ENCODE data around the gene C1GALT1. TPM values are rescaled to one million over a fixed set of nuclear protein-coding genes. Genes with fewer than 3 reads are reported as not detected.

Gene C1GALT1
- polyA plus RNA-seq, 1 donor (not counting 4 experiments of a cell fraction or from before 2014, with no cell fraction given) = 44.3 TPM

GRCh38 chr7:7292085-7292484 is 109.7 kb downstream of the C1GALT1 start:
- H3K4me2 ChIP-seq (ENCODE audit: control insufficient read depth, extremely low read depth, insufficient read depth, low read depth, low read length) = no peak overlapping the region
- H3K9me3 ChIP-seq (ENCODE audit: control insufficient read depth, low read depth, low read length) = no peaks in the 10 kb centered on the region
- H3K27me3 ChIP-seq (ENCODE audit: control insufficient read depth, extremely low read depth, insufficient read depth, low read length) = no peaks in the 10 kb centered on the region
- no peak for TF ChIP-seq EZH2 (IDR thresholded peaks at IDR 0.05; ENCODE audit: low read length)
- no peak for TF ChIP-seq CTCF (optimal IDR thresholded peaks at IDR 0.05 in 1 of 3, IDR thresholded peaks at IDR 0.05 in 1 of 3, conservative IDR thresholded peaks at IDR 0.05 in 1 of 3; ENCODE audit: extremely low read depth in 1 of 3, insufficient read depth in 2 of 3, low read length in 3 of 3)
- no peaks in the 10 kb centered on the region for H3K9me1 ChIP-seq (ENCODE audit: control insufficient read depth, extremely low read depth, insufficient read depth, low read length)
- dilution Hi-C loops (cut with MboI; ENCODE audit: extremely low pct_ligation_motif_present, low sequenced_read_pairs) = no loop called here
- DNase-seq (ENCODE audit: low read depth, low spot score) = no peak
- no peak overlapping the region for H3K9ac ChIP-seq (ENCODE audit: control insufficient read depth, extremely low read depth, insufficient read depth, low read length)
- FAIRE-seq = no peak
- no peak overlapping the region for H2AFZ ChIP-seq (ENCODE audit: control insufficient read depth, low read length)
- no peaks in the 10 kb centered on the region for H3K36me3 ChIP-seq (ENCODE audit: control insufficient read depth in 2 of 2, extremely low read depth in 1 of 2, insufficient read depth in 2 of 2, low read length in 2 of 2)
- H3K4me1 ChIP-seq (ENCODE audit: control insufficient read depth, extremely low read depth, insufficient read depth, low read length) = no peaks in the 10 kb centered on the region
- H3K27ac ChIP-seq (ENCODE audit: control insufficient read depth, insufficient read depth, low read length) = no peak overlapping the region
- H4K20me1 ChIP-seq (ENCODE audit: control insufficient read depth, extremely low read depth, insufficient read depth, low read length) = no peaks in the 10 kb centered on the region
- H3K79me2 ChIP-seq (ENCODE audit: control insufficient read depth, insufficient read depth, low read length) = no peaks in the 10 kb centered on the region
- H3K4me3 ChIP-seq (ENCODE audit: control insufficient read depth in 2 of 3, extremely low read depth in 1 of 3, insufficient read depth in 2 of 3, low read depth in 1 of 3, low read length in 3 of 3) = no peak overlapping the region

GRCh38 chr7:7292608-7293007 is 110.3 kb downstream of the C1GALT1 start:
- H3K9me3 ChIP-seq (ENCODE audit: control insufficient read depth, low read depth, low read length) = no peaks in the 10 kb centered on the region
- no peaks in the 10 kb centered on the region for H4K20me1 ChIP-seq (ENCODE audit: control insufficient read depth, extremely low read depth, insufficient read depth, low read length)
- no peak overlapping the region for H3K4me2 ChIP-seq (ENCODE audit: control insufficient read depth, extremely low read depth, insufficient read depth, low read depth, low read length)
- no peaks in the 10 kb centered on the region for H3K36me3 ChIP-seq (ENCODE audit: control insufficient read depth in 2 of 2, extremely low read depth in 1 of 2, insufficient read depth in 2 of 2, low read length in 2 of 2)
- no peaks in the 10 kb centered on the region for H3K4me1 ChIP-seq (ENCODE audit: control insufficient read depth, extremely low read depth, insufficient read depth, low read length)
- H3K9ac ChIP-seq (ENCODE audit: control insufficient read depth, extremely low read depth, insufficient read depth, low read length) = no peak overlapping the region
- no peak overlapping the region for H3K27ac ChIP-seq (ENCODE audit: control insufficient read depth, insufficient read depth, low read length)
- no peaks in the 10 kb centered on the region for H3K9me1 ChIP-seq (ENCODE audit: control insufficient read depth, extremely low read depth, insufficient read depth, low read length)
- H3K4me3 ChIP-seq (ENCODE audit: control insufficient read depth in 2 of 3, extremely low read depth in 1 of 3, insufficient read depth in 2 of 3, low read depth in 1 of 3, low read length in 3 of 3) = no peak overlapping the region
- no peaks in the 10 kb centered on the region for H3K79me2 ChIP-seq (ENCODE audit: control insufficient read depth, insufficient read depth, low read length)
- dilution Hi-C loops (cut with MboI; ENCODE audit: extremely low pct_ligation_motif_present, low sequenced_read_pairs) = no loop called here
- no peaks in the 10 kb centered on the region for H3K27me3 ChIP-seq (ENCODE audit: control insufficient read depth, extremely low read depth, insufficient read depth, low read length)
- FAIRE-seq (no peak), DNase-seq (ENCODE audit: low read depth, low spot score) (no peak)
- no peak for TF ChIP-seq EZH2 (IDR thresholded peaks at IDR 0.05; ENCODE audit: low read length)
- TF ChIP-seq CTCF (optimal IDR thresholded peaks at IDR 0.05 in 1 of 3, IDR thresholded peaks at IDR 0.05 in 1 of 3, conservative IDR thresholded peaks at IDR 0.05 in 1 of 3; ENCODE audit: extremely low read depth in 1 of 3, insufficient read depth in 2 of 3, low read length in 3 of 3) = no peak
- no peak overlapping the region for H2AFZ ChIP-seq (ENCODE audit: control insufficient read depth, low read length)

Measured in keratinocyte (primary cell).